Measurements from ENCODE around the gene P4HA3. TPM values are rescaled to one million over a fixed set of nuclear protein-coding genes. Genes with fewer than 3 reads are reported as not detected.

P4HA3 gene
- total and polyA plus RNA-seq, 12 donors = 0.52 to 2.9 (median 1.0) TPM; not detected in 1

DNA sequence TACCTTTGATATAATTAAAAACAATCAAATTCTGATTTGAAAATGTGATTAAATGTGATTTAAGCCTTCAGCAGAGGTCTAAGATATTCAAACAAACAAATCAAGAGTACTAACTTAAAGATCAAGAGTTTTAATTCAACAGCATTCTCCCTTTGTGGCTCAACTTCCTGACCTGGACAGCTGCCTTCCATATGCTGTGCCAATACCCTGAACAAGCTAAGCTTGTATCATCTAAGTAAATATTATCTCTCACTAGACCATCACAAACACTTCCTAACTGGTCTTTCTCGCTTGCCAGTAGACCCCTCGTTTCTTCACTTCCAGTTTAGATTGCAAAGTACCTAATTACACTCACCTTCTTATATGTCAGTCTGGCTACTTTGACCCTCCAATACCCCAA is 35.9 kb upstream of the P4HA3 start:
- Histone ChIP-seq H3K4me3 (no peak overlapping the region), H3K9me3 (replicated peaks in 1 of 3) (no peaks in the 10 kb centered on the region), H3K27me3 (no peaks in the 10 kb centered on the region), H3K4me1 (replicated peaks in 1 of 2) (no peaks in the 10 kb centered on the region), H3K27ac (no peak overlapping the region), H3K36me3 (replicated peaks in 1 of 2) (no peaks in the 10 kb centered on the region)
- WGBS, 4 donors = 65 to 78% (median 72%) methylated on average over 2 of the region's 2 CpGs
- TF ChIP-seq, protein P1, sequence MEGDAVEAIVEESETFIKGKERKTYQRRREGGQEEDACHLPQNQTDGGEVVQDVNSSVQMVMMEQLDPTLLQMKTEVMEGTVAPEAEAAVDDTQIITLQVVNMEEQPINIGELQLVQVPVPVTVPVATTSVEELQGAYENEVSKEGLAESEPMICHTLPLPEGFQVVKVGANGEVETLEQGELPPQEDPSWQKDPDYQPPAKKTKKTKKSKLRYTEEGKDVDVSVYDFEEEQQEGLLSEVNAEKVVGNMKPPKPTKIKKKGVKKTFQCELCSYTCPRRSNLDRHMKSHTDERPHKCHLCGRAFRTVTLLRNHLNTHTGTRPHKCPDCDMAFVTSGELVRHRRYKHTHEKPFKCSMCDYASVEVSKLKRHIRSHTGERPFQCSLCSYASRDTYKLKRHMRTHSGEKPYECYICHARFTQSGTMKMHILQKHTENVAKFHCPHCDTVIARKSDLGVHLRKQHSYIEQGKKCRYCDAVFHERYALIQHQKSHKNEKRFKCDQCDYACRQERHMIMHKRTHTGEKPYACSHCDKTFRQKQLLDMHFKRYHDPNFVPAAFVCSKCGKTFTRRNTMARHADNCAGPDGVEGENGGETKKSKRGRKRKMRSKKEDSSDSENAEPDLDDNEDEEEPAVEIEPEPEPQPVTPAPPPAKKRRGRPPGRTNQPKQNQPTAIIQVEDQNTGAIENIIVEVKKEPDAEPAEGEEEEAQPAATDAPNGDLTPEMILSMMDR (IDR thresholded peaks at IDR 0.05) = no peak
- DNase-seq = no peak
- intact Hi-C loops (cut with DNase I) = no loop called here

DNA sequence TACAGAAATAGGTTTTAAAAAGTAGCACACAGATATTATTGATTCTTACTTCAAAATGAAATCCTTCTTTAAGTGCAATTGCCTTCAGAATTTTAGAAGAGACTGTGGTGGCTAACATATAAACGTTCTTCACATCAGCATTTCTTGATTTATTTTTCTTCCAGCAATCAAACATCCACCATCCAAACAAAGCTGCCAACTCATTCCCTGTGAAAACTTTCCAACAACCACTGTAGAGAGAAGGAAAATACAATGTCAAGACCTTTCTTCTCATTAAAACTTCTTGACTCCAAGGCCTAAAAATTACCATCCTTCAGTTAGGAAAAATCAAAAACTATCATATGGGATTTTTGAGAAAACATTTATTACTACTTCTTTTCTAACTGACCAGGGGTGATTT is 34.0 kb upstream of the P4HA3 start:
- DNase-seq = no peak
- TF ChIP-seq POLR2A (IDR thresholded peaks at IDR 0.05) = no peak
- TF ChIP-seq, protein P1 (IDR thresholded peaks at IDR 0.05) = no peak
- H3K27ac ChIP-seq = no peak overlapping the region
- H3K9me3 ChIP-seq (replicated peaks in 1 of 3) = no peaks in the 10 kb centered on the region
- WGBS, 4 donors = 24 to 38% (median 32%) methylated on average over 1 of the region's 1 CpG
- H3K27me3 ChIP-seq = no peaks in the 10 kb centered on the region
- no peaks in the 10 kb centered on the region for H3K4me1 ChIP-seq (replicated peaks in 1 of 2)
- intact Hi-C loops (cut with DNase I) = no loop called here
- H3K36me3 ChIP-seq (replicated peaks in 1 of 2) = no peaks in the 10 kb centered on the region
- no peak overlapping the region for H3K4me3 ChIP-seq

DNA sequence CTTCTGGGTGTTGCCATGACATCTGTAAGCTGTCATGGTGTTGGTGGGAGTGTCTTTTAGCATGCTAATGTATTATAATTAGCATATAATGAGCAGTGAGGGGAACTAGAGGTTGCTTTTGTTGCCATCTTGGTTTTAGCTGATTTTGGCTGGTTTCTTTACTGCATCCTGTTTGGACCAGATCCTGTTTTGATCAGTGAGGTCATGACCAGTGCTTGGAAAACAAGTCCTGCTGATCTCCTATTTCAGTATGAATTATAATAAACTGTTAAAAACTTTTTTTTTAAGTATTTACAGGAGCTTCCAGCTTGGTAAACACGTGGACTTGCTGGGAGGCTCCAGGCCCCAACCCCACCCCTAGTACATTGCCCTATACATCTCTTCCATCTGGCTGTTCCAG is 30.5 kb upstream of the P4HA3 start:
- H3K27ac ChIP-seq = no peak overlapping the region
- H3K4me3 ChIP-seq = no peak overlapping the region
- TF ChIP-seq, protein P1 (IDR thresholded peaks at IDR 0.05) = no peak
- TF ChIP-seq POLR2A (IDR thresholded peaks at IDR 0.05) = no peak
- H3K9me3 ChIP-seq (replicated peaks in 1 of 3) = no peaks in the 10 kb centered on the region
- no peaks in the 10 kb centered on the region for H3K4me1 ChIP-seq (replicated peaks in 1 of 2)
- WGBS, 4 donors = 45 to 70% (median 56%) methylated on average over 1 of the region's 1 CpG
- no peaks in the 10 kb centered on the region for H3K36me3 ChIP-seq (replicated peaks in 1 of 2)
- no peak for DNase-seq
- H3K27me3 ChIP-seq = no peaks in the 10 kb centered on the region
- intact Hi-C loops (cut with DNase I) = no loop called here

DNA sequence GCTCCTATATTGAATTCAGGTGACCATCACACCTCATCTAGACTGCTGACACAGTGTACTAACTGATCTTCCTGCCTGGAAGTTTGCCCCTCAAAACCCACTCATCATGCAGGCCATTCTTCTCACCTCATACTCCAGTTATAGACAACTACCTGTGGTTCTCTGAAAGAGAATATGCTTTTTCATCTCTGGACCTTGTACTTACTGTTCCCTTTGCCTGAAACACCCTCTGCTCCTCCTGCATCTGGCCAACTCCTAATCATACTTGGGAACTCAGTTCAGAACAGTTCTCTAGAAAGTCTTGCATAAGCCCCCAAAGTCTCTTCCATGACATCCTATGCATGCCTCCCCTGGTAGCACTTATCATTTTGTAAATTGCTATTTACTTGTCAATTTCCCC is 28.2 kb upstream of the P4HA3 start:
- no peak overlapping the region for H3K27ac ChIP-seq
- no peaks in the 10 kb centered on the region for H3K36me3 ChIP-seq (replicated peaks in 1 of 2)
- intact Hi-C loops (cut with DNase I) = no loop called here
- no peak for DNase-seq
- no peaks in the 10 kb centered on the region for H3K9me3 ChIP-seq (replicated peaks in 1 of 3)
- TF ChIP-seq, protein P1 (IDR thresholded peaks at IDR 0.05) = no peak
- TF ChIP-seq POLR2A (IDR thresholded peaks at IDR 0.05) = no peak
- H3K27me3 ChIP-seq = no peaks in the 10 kb centered on the region
- H3K4me3 ChIP-seq = no peak overlapping the region
- no peaks in the 10 kb centered on the region for H3K4me1 ChIP-seq (replicated peaks in 1 of 2)

Measured in adrenal gland (tissue), 12 donors.